ENCODE measurements around the gene PLAC8L1. TPM values are rescaled to one million over a fixed set of nuclear protein-coding genes. Genes with fewer than 3 reads are reported as not detected.
"Not testable (repeated sequence)": the region's sequence is repeated elsewhere in the genome, so short reads cannot be mapped to it uniquely, and the experiment has no call there.

PLAC8L1 gene
- total RNA-seq, 1 experiment from 2014 or later = 0.49 TPM

DNA sequence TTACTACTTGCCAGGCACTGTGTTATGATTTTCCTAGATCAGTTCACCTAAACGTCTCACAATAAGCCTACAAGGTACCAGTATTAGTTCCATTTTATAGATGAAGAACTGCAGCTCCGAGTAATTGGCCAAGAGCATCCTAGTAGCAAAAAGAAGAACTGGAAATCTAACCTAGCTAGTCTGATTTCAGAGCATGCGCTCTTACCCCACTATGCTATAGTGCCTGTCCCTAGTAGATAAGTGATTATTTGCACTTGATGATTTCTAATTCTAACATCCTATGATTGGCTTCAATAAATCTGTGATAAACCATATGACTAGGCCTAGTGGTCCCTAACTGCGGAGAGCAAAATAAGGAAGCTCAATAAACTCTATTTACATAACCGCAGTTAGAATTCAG, 7.1 kb upstream of the PLAC8L1 start:
- no peaks in the 10 kb centered on the region for H3K27me3 ChIP-seq (ENCODE audit: control insufficient read depth, insufficient read depth, low read length)
- DNase-seq (ENCODE audit: low read depth, low spot score) = no peak
- no peaks in the 10 kb centered on the region for H3K4me1 ChIP-seq (ENCODE audit: control insufficient read depth, insufficient read depth, low read length)
- no peak for TF ChIP-seq POLR2AphosphoS5 (IDR thresholded peaks at IDR 0.05; ENCODE audit: low read depth, low read length)
- TF ChIP-seq, protein P1, sequence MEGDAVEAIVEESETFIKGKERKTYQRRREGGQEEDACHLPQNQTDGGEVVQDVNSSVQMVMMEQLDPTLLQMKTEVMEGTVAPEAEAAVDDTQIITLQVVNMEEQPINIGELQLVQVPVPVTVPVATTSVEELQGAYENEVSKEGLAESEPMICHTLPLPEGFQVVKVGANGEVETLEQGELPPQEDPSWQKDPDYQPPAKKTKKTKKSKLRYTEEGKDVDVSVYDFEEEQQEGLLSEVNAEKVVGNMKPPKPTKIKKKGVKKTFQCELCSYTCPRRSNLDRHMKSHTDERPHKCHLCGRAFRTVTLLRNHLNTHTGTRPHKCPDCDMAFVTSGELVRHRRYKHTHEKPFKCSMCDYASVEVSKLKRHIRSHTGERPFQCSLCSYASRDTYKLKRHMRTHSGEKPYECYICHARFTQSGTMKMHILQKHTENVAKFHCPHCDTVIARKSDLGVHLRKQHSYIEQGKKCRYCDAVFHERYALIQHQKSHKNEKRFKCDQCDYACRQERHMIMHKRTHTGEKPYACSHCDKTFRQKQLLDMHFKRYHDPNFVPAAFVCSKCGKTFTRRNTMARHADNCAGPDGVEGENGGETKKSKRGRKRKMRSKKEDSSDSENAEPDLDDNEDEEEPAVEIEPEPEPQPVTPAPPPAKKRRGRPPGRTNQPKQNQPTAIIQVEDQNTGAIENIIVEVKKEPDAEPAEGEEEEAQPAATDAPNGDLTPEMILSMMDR (IDR thresholded peaks at IDR 0.05) = no peak
- TF ChIP-seq, protein P2, sequence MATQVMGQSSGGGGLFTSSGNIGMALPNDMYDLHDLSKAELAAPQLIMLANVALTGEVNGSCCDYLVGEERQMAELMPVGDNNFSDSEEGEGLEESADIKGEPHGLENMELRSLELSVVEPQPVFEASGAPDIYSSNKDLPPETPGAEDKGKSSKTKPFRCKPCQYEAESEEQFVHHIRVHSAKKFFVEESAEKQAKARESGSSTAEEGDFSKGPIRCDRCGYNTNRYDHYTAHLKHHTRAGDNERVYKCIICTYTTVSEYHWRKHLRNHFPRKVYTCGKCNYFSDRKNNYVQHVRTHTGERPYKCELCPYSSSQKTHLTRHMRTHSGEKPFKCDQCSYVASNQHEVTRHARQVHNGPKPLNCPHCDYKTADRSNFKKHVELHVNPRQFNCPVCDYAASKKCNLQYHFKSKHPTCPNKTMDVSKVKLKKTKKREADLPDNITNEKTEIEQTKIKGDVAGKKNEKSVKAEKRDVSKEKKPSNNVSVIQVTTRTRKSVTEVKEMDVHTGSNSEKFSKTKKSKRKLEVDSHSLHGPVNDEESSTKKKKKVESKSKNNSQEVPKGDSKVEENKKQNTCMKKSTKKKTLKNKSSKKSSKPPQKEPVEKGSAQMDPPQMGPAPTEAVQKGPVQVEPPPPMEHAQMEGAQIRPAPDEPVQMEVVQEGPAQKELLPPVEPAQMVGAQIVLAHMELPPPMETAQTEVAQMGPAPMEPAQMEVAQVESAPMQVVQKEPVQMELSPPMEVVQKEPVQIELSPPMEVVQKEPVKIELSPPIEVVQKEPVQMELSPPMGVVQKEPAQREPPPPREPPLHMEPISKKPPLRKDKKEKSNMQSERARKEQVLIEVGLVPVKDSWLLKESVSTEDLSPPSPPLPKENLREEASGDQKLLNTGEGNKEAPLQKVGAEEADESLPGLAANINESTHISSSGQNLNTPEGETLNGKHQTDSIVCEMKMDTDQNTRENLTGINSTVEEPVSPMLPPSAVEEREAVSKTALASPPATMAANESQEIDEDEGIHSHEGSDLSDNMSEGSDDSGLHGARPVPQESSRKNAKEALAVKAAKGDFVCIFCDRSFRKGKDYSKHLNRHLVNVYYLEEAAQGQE (IDR thresholded peaks at IDR 0.05; ENCODE audit: insufficient read depth in 1 of 2, low read depth in 2 of 2, low read length in 1 of 2) = no peak
- TF ChIP-seq SIN3A (IDR thresholded peaks at IDR 0.05; ENCODE audit: borderline replicate concordance, insufficient read depth, low read depth, low read length) = no peak
- no peak for TF ChIP-seq TCF7L2 (IDR thresholded peaks at IDR 0.05; ENCODE audit: low read depth, low read length)
- no peak overlapping the region for H3K4me3 ChIP-seq (ENCODE audit: low read depth in 2 of 2, low read length in 2 of 2)
- H3K9me3 ChIP-seq (ENCODE audit: control insufficient read depth, insufficient read depth, low read depth, low read length) = no peaks in the 10 kb centered on the region
- no peak for ATAC-seq
- H3K27ac ChIP-seq (ENCODE audit: low read length) = no peak overlapping the region
- CTCF ChIA-PET = no interaction called here
- POLR2A ChIA-PET = no interaction called here
- peaks cover 20% of the 10 kb centered on the region for H3K36me3 ChIP-seq (ENCODE audit: control insufficient read depth, insufficient read depth, low read length)
- in situ Hi-C loops (cut with HindIII; ENCODE audit: low pct_unique_long_range_greater_than_20kb, low sequenced_read_pairs) (no loop called here), intact Hi-C loops (cut with micrococcal nuclease; ENCODE audit: unreplicated experiment) (no loop called here)
- no TSS peak for BruUV-seq (replicated peaks)

DNA sequence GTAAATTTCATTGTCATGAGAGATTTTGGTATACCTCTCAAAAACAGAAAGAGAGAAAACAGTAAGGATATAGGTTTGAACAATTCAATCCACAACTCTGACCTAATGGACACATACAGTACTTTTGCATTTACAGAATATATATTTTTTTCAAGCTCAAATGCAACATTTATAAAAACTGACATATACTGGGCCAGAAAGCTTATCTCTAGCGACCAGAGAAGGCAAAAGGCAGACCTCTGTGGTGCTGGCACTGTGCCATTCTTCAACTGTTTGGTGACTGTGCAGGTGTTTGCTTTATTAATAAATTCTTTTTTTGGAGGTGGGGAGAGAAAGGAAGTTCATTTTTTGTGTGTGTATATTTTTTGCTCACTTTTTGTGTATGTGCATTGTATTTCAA, 6.0 kb upstream of the PLAC8L1 start:
- Histone ChIP-seq H3K4me3 (ENCODE audit: low read depth in 2 of 2, low read length in 2 of 2) (no peak overlapping the region), H3K36me3 (ENCODE audit: control insufficient read depth, insufficient read depth, low read length) (peaks cover 18% of the 10 kb centered on the region), H3K9me3 (ENCODE audit: control insufficient read depth, insufficient read depth, low read depth, low read length) (no peaks in the 10 kb centered on the region), H3K4me1 (ENCODE audit: control insufficient read depth, insufficient read depth, low read length) (no peaks in the 10 kb centered on the region), H3K27me3 (ENCODE audit: control insufficient read depth, insufficient read depth, low read length) (no peaks in the 10 kb centered on the region), H3K27ac (ENCODE audit: low read length) (no peak overlapping the region)
- ChIA-PET CTCF (no interaction called here), POLR2A (no interaction called here)
- DNase-seq (ENCODE audit: low read depth, low spot score) = no peak
- no peak for TF ChIP-seq TCF7L2 (IDR thresholded peaks at IDR 0.05; ENCODE audit: low read depth, low read length)
- no peak for TF ChIP-seq POLR2AphosphoS5 (IDR thresholded peaks at IDR 0.05; ENCODE audit: low read depth, low read length)
- no peak for ATAC-seq
- BruUV-seq (replicated peaks) = no TSS peak
- in situ Hi-C loops (cut with HindIII; ENCODE audit: low pct_unique_long_range_greater_than_20kb, low sequenced_read_pairs) = no loop called here
- intact Hi-C loops (cut with micrococcal nuclease; ENCODE audit: unreplicated experiment) = no loop called here

DNA sequence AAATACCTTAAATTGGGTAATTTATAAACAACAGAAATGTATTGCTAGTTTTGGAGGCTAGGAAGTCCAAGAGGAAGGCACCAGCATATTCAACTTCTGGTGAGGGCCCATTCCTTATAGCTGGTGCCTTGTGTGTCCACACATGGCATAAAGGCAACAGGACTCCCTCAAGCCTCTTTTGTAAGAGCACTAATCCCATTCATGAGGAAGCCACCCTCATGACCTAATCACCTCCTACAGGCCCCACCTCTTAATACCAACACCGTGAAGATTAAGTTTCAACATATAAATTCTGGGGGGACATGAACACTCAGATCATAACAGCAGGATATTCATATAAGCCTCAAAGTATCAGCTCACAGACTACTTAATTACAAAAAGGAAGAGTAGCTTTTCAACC, 4.0 kb upstream of the PLAC8L1 start:
- ChIA-PET POLR2A (no interaction called here), CTCF (no interaction called here)
- Histone ChIP-seq H3K36me3 (ENCODE audit: control insufficient read depth, insufficient read depth, low read length) (peaks cover 14% of the 10 kb centered on the region), H3K4me3 (ENCODE audit: low read depth in 2 of 2, low read length in 2 of 2) (no peak overlapping the region), H3K27ac (ENCODE audit: low read length) (no peak overlapping the region), H3K4me1 (ENCODE audit: control insufficient read depth, insufficient read depth, low read length) (no peaks in the 10 kb centered on the region), H3K9me3 (ENCODE audit: control insufficient read depth, insufficient read depth, low read depth, low read length) (no peaks in the 10 kb centered on the region), H3K27me3 (ENCODE audit: control insufficient read depth, insufficient read depth, low read length) (no peaks in the 10 kb centered on the region)
- TF ChIP-seq SIN3A (IDR thresholded peaks at IDR 0.05; ENCODE audit: borderline replicate concordance, insufficient read depth, low read depth, low read length) = no peak
- TF ChIP-seq POLR2AphosphoS5 (IDR thresholded peaks at IDR 0.05; ENCODE audit: low read depth, low read length) = no peak
- no peak for TF ChIP-seq TCF7L2 (IDR thresholded peaks at IDR 0.05; ENCODE audit: low read depth, low read length)
- TF ChIP-seq, protein P2 (IDR thresholded peaks at IDR 0.05; ENCODE audit: insufficient read depth in 1 of 2, low read depth in 2 of 2, low read length in 1 of 2) = no peak
- TF ChIP-seq, protein P1 (IDR thresholded peaks at IDR 0.05) = no peak
- no peak for ATAC-seq
- no TSS peak for BruUV-seq (replicated peaks)
- intact Hi-C loops (cut with micrococcal nuclease; ENCODE audit: unreplicated experiment) (no loop called here), in situ Hi-C loops (cut with HindIII; ENCODE audit: low pct_unique_long_range_greater_than_20kb, low sequenced_read_pairs) (no loop called here)
- DNase-seq (ENCODE audit: low read depth, low spot score) = no peak

DNA sequence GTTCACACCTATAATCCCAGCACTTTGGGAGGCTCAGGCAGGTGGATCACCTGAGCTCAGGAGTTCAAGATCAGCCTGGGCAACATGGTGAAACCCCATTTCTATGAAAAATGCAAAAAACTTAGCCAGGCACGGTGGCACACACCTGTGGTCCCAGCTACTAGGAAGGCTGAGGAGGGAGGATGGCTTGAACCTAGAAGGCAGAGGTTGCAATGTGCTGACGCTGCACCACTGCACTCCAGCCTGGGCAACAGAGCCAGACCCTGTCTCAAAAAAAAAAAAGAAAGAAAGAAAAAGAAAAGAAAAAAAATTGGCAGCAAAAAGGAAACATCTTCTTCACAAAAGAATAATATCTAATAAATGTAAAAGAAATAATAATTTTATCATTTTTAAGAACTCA, 3.5 kb upstream of the PLAC8L1 start:
- CTCF ChIA-PET; POLR2A ChIA-PET; H3K27me3 ChIP-seq (ENCODE audit: control insufficient read depth, insufficient read depth, low read length); H3K9me3 ChIP-seq (ENCODE audit: control insufficient read depth, insufficient read depth, low read depth, low read length); ATAC-seq; H3K4me1 ChIP-seq (ENCODE audit: control insufficient read depth, insufficient read depth, low read length); BruUV-seq (replicated peaks); in situ Hi-C loops (cut with HindIII; ENCODE audit: low pct_unique_long_range_greater_than_20kb, low sequenced_read_pairs); H3K4me3 ChIP-seq (ENCODE audit: low read depth in 2 of 2, low read length in 2 of 2); H3K27ac ChIP-seq (ENCODE audit: low read length); DNase-seq (ENCODE audit: low read depth, low spot score); intact Hi-C loops (cut with micrococcal nuclease; ENCODE audit: unreplicated experiment): not testable (repeated sequence)
- H3K36me3 ChIP-seq (ENCODE audit: control insufficient read depth, insufficient read depth, low read length) = peaks cover 12% of the 10 kb centered on the region

Measured in Panc1 (cell line).